Measurements from ENCODE around the gene ATP2C1. TPM values are rescaled to one million over a fixed set of nuclear protein-coding genes. Genes with fewer than 3 reads are reported as not detected.

Gene ATP2C1
- total RNA-seq, 1 donor from 2014 or later = 57.2 TPM

Other genes starting within 250 kb of the ATP2C1 start
- gene PIK3R4, start 147.3 kb upstream of the ATP2C1 start, total RNA-seq = 11.4 TPM
- 3.4 TPM for gene ASTE1, start 132.7 kb downstream of the ATP2C1 start, total RNA-seq
- 1.3 TPM for gene NEK11, start 132.8 kb downstream of the ATP2C1 start, total RNA-seq